Memory B cell (primary cell): ENCODE measurements around the gene SLC2A13.

Experiments used
- ATAC-seq: fragments of 150-1000 bp; cut with Tn5 transposase; 2 replicates; pipeline ENCODE4 v1.10.0; 2021; ENCODE audit warnings: low read depth, mild to moderate bottlenecking, moderate library complexity
- DNase-seq, 2 donors: peaks; one replicate each; pipeline ENCODE4 v3.0.0; 2022; ENCODE audit warnings: low spot score in 2 of 2
- H3K27ac Mint-ChIP-seq: one replicate; pipeline ENCODE4 v1.8.0; 2022; ENCODE audit warnings: mild to moderate bottlenecking, moderate library complexity, mixed read lengths
- H3K27me3 Mint-ChIP-seq: one replicate; pipeline ENCODE4 v1.8.0; 2022; ENCODE audit warnings: mixed read lengths
- H3K36me3 Mint-ChIP-seq: one replicate; pipeline ENCODE4 v1.8.0; 2022; ENCODE audit warnings: mild to moderate bottlenecking, mixed read lengths
- H3K4me1 Mint-ChIP-seq: one replicate; pipeline ENCODE4 v1.8.0; 2022; ENCODE audit warnings: mixed read lengths
- H3K4me3 Mint-ChIP-seq: one replicate; pipeline ENCODE4 v1.8.0; 2022; ENCODE audit warnings: mild to moderate bottlenecking, moderate library complexity, mixed read lengths
- H3K9me3 Mint-ChIP-seq: one replicate; pipeline ENCODE4 v1.8.0; 2022; ENCODE audit warnings: mixed read lengths

The SLC2A13 gene

GRCh38 chr12:40122842-40123241, 17.0 kb upstream of the SLC2A13 start:
- ATAC-seq (no peak), DNase-seq (no peak)
- no peaks in the 10 kb centered on the region for H3K27me3 Mint-ChIP-seq
- peaks cover 4% of the 10 kb centered on the region for H3K36me3 Mint-ChIP-seq
- H3K4me3 Mint-ChIP-seq, result no peak overlapping the region
- H3K27ac Mint-ChIP-seq, result no peak overlapping the region
- H3K4me1 Mint-ChIP-seq, result no peaks in the 10 kb centered on the region
- H3K9me3 Mint-ChIP-seq, result peaks cover 6% of the 10 kb centered on the region

GRCh38 chr12:40117818-40118217, 11.9 kb upstream of the SLC2A13 start:
- no peak overlapping the region for H3K4me3 Mint-ChIP-seq
- peaks cover 9% of the 10 kb centered on the region for H3K36me3 Mint-ChIP-seq
- DNase-seq, result no peak
- peak; percentile 44 for ATAC-seq
- no peaks in the 10 kb centered on the region for H3K27me3 Mint-ChIP-seq
- no peak overlapping the region for H3K27ac Mint-ChIP-seq
- peaks cover 2% of the 10 kb centered on the region for H3K4me1 Mint-ChIP-seq
- H3K9me3 Mint-ChIP-seq, result peaks cover 13% of the 10 kb centered on the region

- ATAC-seq (no peak), DNase-seq (no peak)
- no peak overlapping the region for H3K4me3 Mint-ChIP-seq
Measured at GRCh38 chr12:40110586-40110985, 4.7 kb upstream of the SLC2A13 start.

GRCh38 chr12:40107803-40108620, 2.1 kb upstream of the SLC2A13 start:
- Mint-ChIP-seq H3K9me3 (no peaks in the 10 kb centered on the region), H3K4me3 (peak overlapping the region; percentile 94), H3K36me3 (no peaks in the 10 kb centered on the region), H3K27me3 (no peaks in the 10 kb centered on the region), H3K27ac (peak overlapping the region; percentile 86), H3K4me1 (peaks cover 14% of the 10 kb centered on the region)
- DNase-seq (no peak), ATAC-seq (no peak)

More at GRCh38 chr12:40110586-40110985, 4.7 kb upstream of the SLC2A13 start:
- H3K27me3 Mint-ChIP-seq, result no peaks in the 10 kb centered on the region
- no peak overlapping the region for H3K27ac Mint-ChIP-seq
- no peaks in the 10 kb centered on the region for H3K36me3 Mint-ChIP-seq
- H3K4me1 Mint-ChIP-seq, result peaks cover 4% of the 10 kb centered on the region
- H3K9me3 Mint-ChIP-seq, result no peaks in the 10 kb centered on the region

- peak; percentile 90 to 93 for DNase-seq
- Mint-ChIP-seq H3K4me1 (peaks cover 14% of the 10 kb centered on the region), H3K4me3 (peak overlapping the region; percentile 94), H3K27me3 (no peaks in the 10 kb centered on the region), H3K36me3 (no peaks in the 10 kb centered on the region), H3K27ac (peak overlapping the region; percentile 86), H3K9me3 (no peaks in the 10 kb centered on the region)
- ATAC-seq, result peak; percentile 56
Measured at GRCh38 chr12:40107098-40107802, 1.4 kb upstream of the SLC2A13 start.

GRCh38 chr12:40106655-40107054, 774 bp upstream of the SLC2A13 start:
- Mint-ChIP-seq H3K9me3 (no peaks in the 10 kb centered on the region), H3K27ac (no peak overlapping the region), H3K4me3 (peak overlapping the region; percentile 76), H3K27me3 (no peaks in the 10 kb centered on the region), H3K4me1 (peaks cover 18% of the 10 kb centered on the region), H3K36me3 (no peaks in the 10 kb centered on the region)
- no peak for DNase-seq
- no peak for ATAC-seq

- Mint-ChIP-seq H3K27me3 (no peaks in the 10 kb centered on the region), H3K9me3 (no peaks in the 10 kb centered on the region), H3K36me3 (no peaks in the 10 kb centered on the region), H3K27ac (no peak overlapping the region), H3K4me1 (peaks cover 20% of the 10 kb centered on the region), H3K4me3 (peak overlapping the region; percentile 76)
- no peak for DNase-seq
- ATAC-seq, result no peak
Measured at GRCh38 chr12:40106202-40106533, 287 bp upstream of the SLC2A13 start.

- Mint-ChIP-seq H3K27ac (no peak overlapping the region), H3K4me3 (peak overlapping the region; percentile 82), H3K27me3 (no peaks in the 10 kb centered on the region), H3K4me1 (peaks cover 20% of the 10 kb centered on the region), H3K9me3 (no peaks in the 10 kb centered on the region), H3K36me3 (no peaks in the 10 kb centered on the region)
- DNase-seq (no peak), ATAC-seq (no peak)
Measured at GRCh38 chr12:40105265-40105514, 691 bp downstream of the SLC2A13 start.

GRCh38 chr12:40104461-40105264, 1.2 kb downstream of the SLC2A13 start:
- DNase-seq (no peak), ATAC-seq (no peak)
- Mint-ChIP-seq H3K9me3 (no peaks in the 10 kb centered on the region), H3K27me3 (no peaks in the 10 kb centered on the region), H3K4me3 (peak overlapping the region; percentile 82), H3K27ac (no peak overlapping the region), H3K36me3 (no peaks in the 10 kb centered on the region), H3K4me1 (peaks cover 20% of the 10 kb centered on the region)

GRCh38 chr12:40103043-40103442, 2.8 kb downstream of the SLC2A13 start:
- Mint-ChIP-seq H3K4me1 (peaks cover 20% of the 10 kb centered on the region), H3K27ac (no peak overlapping the region), H3K27me3 (no peaks in the 10 kb centered on the region), H3K4me3 (no peak overlapping the region), H3K36me3 (no peaks in the 10 kb centered on the region), H3K9me3 (peaks cover under 1% of the 10 kb centered on the region)
- DNase-seq, result no peak
- ATAC-seq, result no peak

GRCh38 chr12:40101747-40102146, 4.1 kb downstream of the SLC2A13 start:
- Mint-ChIP-seq H3K9me3 (peaks cover 1% of the 10 kb centered on the region), H3K36me3 (no peaks in the 10 kb centered on the region), H3K4me1 (peaks cover 20% of the 10 kb centered on the region), H3K27me3 (no peaks in the 10 kb centered on the region), H3K27ac (no peak overlapping the region), H3K4me3 (no peak overlapping the region)
- DNase-seq, result no peak
- ATAC-seq, result no peak

GRCh38 chr12:40099423-40099853, 6.4 kb downstream of the SLC2A13 start:
- Mint-ChIP-seq H3K4me1 (peaks cover 13% of the 10 kb centered on the region), H3K9me3 (peaks cover 1% of the 10 kb centered on the region), H3K4me3 (no peak overlapping the region), H3K36me3 (no peaks in the 10 kb centered on the region), H3K27ac (no peak overlapping the region), H3K27me3 (no peaks in the 10 kb centered on the region)
- DNase-seq, result no peak
- ATAC-seq, result no peak

GRCh38 chr12:40098406-40099145, 7.3 kb downstream of the SLC2A13 start:
- no peak for DNase-seq
- Mint-ChIP-seq H3K27me3 (no peaks in the 10 kb centered on the region), H3K4me3 (no peak overlapping the region), H3K36me3 (no peaks in the 10 kb centered on the region), H3K4me1 (peaks cover 10% of the 10 kb centered on the region), H3K27ac (no peak overlapping the region), H3K9me3 (peaks cover 1% of the 10 kb centered on the region)
- ATAC-seq, result no peak

GRCh38 chr12:40093512-40093911, 12.4 kb downstream of the SLC2A13 start:
- ATAC-seq, result no peak

More at GRCh38 chr12:40093512-40093911, 12.4 kb downstream of the SLC2A13 start:
- Mint-ChIP-seq H3K36me3 (no peaks in the 10 kb centered on the region), H3K4me1 (no peaks in the 10 kb centered on the region), H3K9me3 (peaks cover 1% of the 10 kb centered on the region), H3K27me3 (no peaks in the 10 kb centered on the region), H3K4me3 (no peak overlapping the region), H3K27ac (no peak overlapping the region)
- no peak for DNase-seq
